Psoas muscle (tissue), 8 donors: ENCODE measurements around the gene EFNA2. TPM values are rescaled to one million over a fixed set of nuclear protein-coding genes. Genes with fewer than 3 reads are reported as not detected.
"Not testable (repeated sequence)": the region's sequence is repeated elsewhere in the genome, so short reads cannot be mapped to it uniquely, and the experiment has no call there.

Experiments
- ATAC-seq, 4 donors: fragments of 200-7000 bp; cut with Tn5 transposase; one replicate each; pipeline ENCODE4 v1.9.1; 2020; ENCODE audit warnings: moderate library complexity in 3 of 4, mild to moderate bottlenecking in 2 of 4
- DNase-seq, 2 donors: peaks; one replicate each; pipeline ENCODE4 v3.0.0-alpha.2; 2020
- H3K27ac ChIP-seq: fragments of 200-600 bp; one replicate; pipeline ENCODE4 v1.8.0; 2022
- H3K27me3 ChIP-seq, 3 donors: fragments of 200-600 bp in 1 of 3; one replicate each; pipeline versions ENCODE4 v1.6.1 to v1.8.0; 2013 to 2022; ENCODE audit warnings: low read length in 2 of 3, mild to moderate bottlenecking in 2 of 3, moderate library complexity in 1 of 3; ENCODE audit not compliant: insufficient read depth in 3 of 3
- H3K36me3 ChIP-seq, 2 donors: fragments of 200-600 bp in 1 of 2; one replicate each; pipeline versions ENCODE4 v1.6.1 to v1.8.0; 2013 to 2022; ENCODE audit warnings: low read depth in 1 of 2, mild to moderate bottlenecking in 1 of 2, moderate library complexity in 1 of 2; ENCODE audit not compliant: insufficient read depth in 1 of 2
- H3K4me1 ChIP-seq: fragments of 200-600 bp; one replicate; pipeline ENCODE4 v1.8.0; 2022
- H3K4me3 ChIP-seq: fragments of 200-600 bp; one replicate; pipeline ENCODE4 v1.8.0; 2022; ENCODE audit warnings: mild to moderate bottlenecking
- H3K9me3 ChIP-seq: fragments of 200-600 bp; one replicate; pipeline ENCODE4 v1.8.0; 2022
- CTCF ChIP-seq: fragments of 200-600 bp; IDR thresholded peaks from one replicate; pipeline ENCODE4 v1.8.0; 2022; ENCODE audit warnings: antibody characterized with exemption
- WGBS, 3 donors: extraction: QIAGEN DNeasy Blood & Tissue Kit; methylation state at CpG; one replicate each; pipeline versions ENCODE4 v1.1.6 to v1.1.7; 2013; 5-methylcytosine and 5-hydroxymethylcytosine counted together
- intact Hi-C, 2 donors: fragments of 100-400 bp; cut with DNase I; formaldehyde crosslinking; loops; one replicate each; pipeline versions ENCODE4 v1.11.0 to v1.14.2; 2022
- polyA plus RNA-seq, 3 donors: library from polyadenylated mRNA; stranded (reverse); fragments of 200-250 nt; gene quantifications; one replicate each; pipeline ENCODE4 v1.2.3, GENCODE V29; 2013
- total RNA-seq, 4 donors: library from RNA; stranded (reverse); fragmentation: NEBNext Ultra II Directional in 2 of 4; extraction: Animal tissue kit (Norgen Biotek cat#: 25700) in 2 of 4; gene quantifications; one replicate each; pipeline versions ENCODE4 v1.2.1 to v1.2.4, GENCODE V29; 2021 to 2023
- donor health status: healthy with polysubstance abuse.
- donor health status: DM: no; HTN: no; CAD: no; lungs with moderate emphysema.
- donor health status: Bipolar disorder and iron deficiency.
- donor health status: healthy.
- donor health status: DM: yes; HTN: yes; CAD: no.
- donor health status: DM: no; HTN: no; CAD: no.
- donor health status: DM: no; HTN: no; CAD: no.
- donor health status: DM: yes; HTN: yes; CAD: no.

The EFNA2 gene
- total and polyA plus RNA-seq, 7 donors = not detected

GRCh38 chr19:1300744-1301490 lies 15.2 kb downstream of the EFNA2 start:
- Histone ChIP-seq H3K27ac (no peak overlapping the region), H3K36me3 (no peaks in the 10 kb centered on the region), H3K9me3 (no peaks in the 10 kb centered on the region), H3K4me3 (no peak overlapping the region), H3K4me1 (no peaks in the 10 kb centered on the region), H3K27me3 (peaks cover 0 to 15% (median 2%) of the 10 kb centered on the region in 3 donors)
- DNase-seq = no peak
- WGBS, 3 donors = 76 to 77% (median 76%) methylated on average over 33 to 35 of the region's 35 CpGs
- intact Hi-C loops = no loop called here
- ATAC-seq = no peak
- no peak for TF ChIP-seq CTCF

GRCh38 chr19:1302533-1303239 lies 17.0 kb downstream of the EFNA2 start:
- WGBS, 3 donors = 43 to 52% (median 44%) methylated on average over 31 to 36 of the region's 36 CpGs

GRCh38 chr19:1304197-1304924 lies 18.7 kb downstream of the EFNA2 start:
- H3K27me3 ChIP-seq = peaks cover 0 to 5% (median 2%) of the 10 kb centered on the region in 3 donors
- ATAC-seq (peak in 1 of 4 donors; percentile 30), DNase-seq (no peak)
- 81 to 85% (median 85%) methylated on average over 22 to 28 of the region's 28 CpGs for WGBS, 3 donors
- intact Hi-C loops = no loop called here
- H3K36me3 ChIP-seq = no peaks in the 10 kb centered on the region
- no peaks in the 10 kb centered on the region for H3K9me3 ChIP-seq
- no peak overlapping the region for H3K4me3 ChIP-seq
- no peak for TF ChIP-seq CTCF
- H3K27ac ChIP-seq = no peak overlapping the region
- no peaks in the 10 kb centered on the region for H3K4me1 ChIP-seq

More at GRCh38 chr19:1302533-1303239, 17.0 kb downstream of the EFNA2 start:
- Histone ChIP-seq H3K27me3 (peaks cover 0 to 8% (median 2%) of the 10 kb centered on the region in 3 donors), H3K27ac (no peak overlapping the region), H3K36me3 (no peaks in the 10 kb centered on the region), H3K4me3 (no peak overlapping the region), H3K9me3 (no peaks in the 10 kb centered on the region), H3K4me1 (no peaks in the 10 kb centered on the region)
- TF ChIP-seq CTCF = no peak
- intact Hi-C loops = no loop called here
- no peak for DNase-seq
- no peak for ATAC-seq

GRCh38 chr19:1305354-1305753 lies 19.7 kb downstream of the EFNA2 start:
- H3K27me3 ChIP-seq = peaks cover 0 to 11% (median 2%) of the 10 kb centered on the region in 3 donors
- H3K27ac ChIP-seq, H3K4me1 ChIP-seq, H3K9me3 ChIP-seq, ATAC-seq, DNase-seq, H3K4me3 ChIP-seq, intact Hi-C loops, H3K36me3 ChIP-seq: not testable (repeated sequence)
- WGBS, 3 donors = 78 to 83% (median 83%) methylated on average over 9 of the region's 9 CpGs

GRCh38 chr19:1307320-1307719 lies 21.6 kb downstream of the EFNA2 start:
- Histone ChIP-seq H3K27ac (no peak overlapping the region), H3K36me3 (no peaks in the 10 kb centered on the region), H3K4me1 (no peaks in the 10 kb centered on the region), H3K9me3 (no peaks in the 10 kb centered on the region), H3K27me3 (peaks cover 0 to 17% (median 0%) of the 10 kb centered on the region in 3 donors), H3K4me3 (no peak overlapping the region)
- no peak for TF ChIP-seq CTCF
- DNase-seq (no peak), ATAC-seq (no peak)
- 91 to 95% (median 92%) methylated on average over 35 to 38 of the region's 38 CpGs for WGBS, 3 donors
- intact Hi-C loops = no loop called here
